ENCODE data around the gene CPEB2.

- no peak for TF ChIP-seq CTCF (IDR thresholded peaks at IDR 0.05)
- no peak for TF ChIP-seq ZFX (IDR thresholded peaks at IDR 0.05; ENCODE audit: borderline replicate concordance)
These were observed 34.3 kb upstream of the CPEB2 start for GRCh38 chr4:14967982-14968381.
